ENCODE results near the gene HMGA1.
"Not testable (repeated sequence)": the region's sequence is repeated elsewhere in the genome, so short reads cannot be mapped to it uniquely, and the experiment has no call there.

HMGA1 gene

GRCh38 chr6:34242252-34243130 is 5.8 kb downstream of the HMGA1 start:
- H3K36me3 ChIP-seq (ENCODE audit: control insufficient read depth in 2 of 2, insufficient read depth in 2 of 2, low read length in 2 of 2) = no peaks in the 10 kb centered on the region
- H3K27ac ChIP-seq (ENCODE audit: low read length) = no peak overlapping the region

GRCh38 chr6:34243131-34243771 is 6.6 kb downstream of the HMGA1 start:
- Histone ChIP-seq H3K4me3 (ENCODE audit: low read length in 2 of 2) (no peak overlapping the region), H3K9me3 (ENCODE audit: control insufficient read depth in 2 of 2, low read length in 2 of 2) (no peaks in the 10 kb centered on the region), H3K4me1 (ENCODE audit: control insufficient read depth, insufficient read depth, low read length) (peaks cover 29% of the 10 kb centered on the region), H3K9ac (ENCODE audit: low read length in 2 of 2) (no peak overlapping the region), H3K36me3 (ENCODE audit: control insufficient read depth in 2 of 2, insufficient read depth in 2 of 2, low read length in 2 of 2) (no peaks in the 10 kb centered on the region), H3K27ac (ENCODE audit: low read length) (no peak overlapping the region), H3K27me3 (ENCODE audit: control insufficient read depth in 1 of 2, insufficient read depth in 2 of 2, low read length in 2 of 2) (no peaks in the 10 kb centered on the region)

More at GRCh38 chr6:34242252-34243130, 5.8 kb downstream of the HMGA1 start:
- Histone ChIP-seq H3K4me3 (ENCODE audit: low read length in 2 of 2) (no peak overlapping the region), H3K9me3 (ENCODE audit: control insufficient read depth in 2 of 2, low read length in 2 of 2) (no peaks in the 10 kb centered on the region), H3K27me3 (ENCODE audit: control insufficient read depth in 1 of 2, insufficient read depth in 2 of 2, low read length in 2 of 2) (no peaks in the 10 kb centered on the region), H3K4me1 (ENCODE audit: control insufficient read depth, insufficient read depth, low read length) (peaks cover 28% of the 10 kb centered on the region), H3K9ac (ENCODE audit: low read length in 2 of 2) (no peak overlapping the region)

- Histone ChIP-seq H3K9me3 (ENCODE audit: control insufficient read depth in 2 of 2, low read length in 2 of 2) (no peaks in the 10 kb centered on the region), H3K36me3 (ENCODE audit: control insufficient read depth in 2 of 2, insufficient read depth in 2 of 2, low read length in 2 of 2) (no peaks in the 10 kb centered on the region), H3K27me3 (ENCODE audit: control insufficient read depth in 1 of 2, insufficient read depth in 2 of 2, low read length in 2 of 2) (no peaks in the 10 kb centered on the region), H3K9ac (ENCODE audit: low read length in 2 of 2) (peak overlapping the region in 1 of 2 donors; percentile 4), H3K4me1 (ENCODE audit: control insufficient read depth, insufficient read depth, low read length) (peaks cover 28% of the 10 kb centered on the region), H3K27ac (ENCODE audit: low read length) (no peak overlapping the region), H3K4me3 (ENCODE audit: low read length in 2 of 2) (peak overlapping the region in 1 of 2 donors; percentile 15)
Observed at GRCh38 chr6:34243901-34244884, 7.5 kb downstream of the HMGA1 start.

- not testable (repeated sequence) for H3K36me3 ChIP-seq (ENCODE audit: control insufficient read depth in 2 of 2, insufficient read depth in 2 of 2, low read length in 2 of 2); H3K27me3 ChIP-seq (ENCODE audit: control insufficient read depth in 1 of 2, insufficient read depth in 2 of 2, low read length in 2 of 2); H3K9ac ChIP-seq (ENCODE audit: low read length in 2 of 2); H3K27ac ChIP-seq (ENCODE audit: low read length); H3K4me3 ChIP-seq (ENCODE audit: low read length in 2 of 2); H3K9me3 ChIP-seq (ENCODE audit: control insufficient read depth in 2 of 2, low read length in 2 of 2)
- peaks cover 35% of the 10 kb centered on the region for H3K4me1 ChIP-seq (ENCODE audit: control insufficient read depth, insufficient read depth, low read length)
Observed at GRCh38 chr6:34245032-34245760, 8.5 kb downstream of the HMGA1 start.

GRCh38 chr6:34245761-34246140 is 9.1 kb downstream of the HMGA1 start:
- not testable (repeated sequence) for H3K27ac ChIP-seq (ENCODE audit: low read length); H3K36me3 ChIP-seq (ENCODE audit: control insufficient read depth in 2 of 2, insufficient read depth in 2 of 2, low read length in 2 of 2)

GRCh38 chr6:34246249-34246562 is 9.5 kb downstream of the HMGA1 start:
- H3K9ac ChIP-seq (ENCODE audit: low read length in 2 of 2) = no peak overlapping the region
- H3K4me3 ChIP-seq (ENCODE audit: low read length in 2 of 2) = no peak overlapping the region
- H3K4me1 ChIP-seq (ENCODE audit: control insufficient read depth, insufficient read depth, low read length) = peaks cover 35% of the 10 kb centered on the region
- no peaks in the 10 kb centered on the region for H3K36me3 ChIP-seq (ENCODE audit: control insufficient read depth in 2 of 2, insufficient read depth in 2 of 2, low read length in 2 of 2)
- no peak overlapping the region for H3K27ac ChIP-seq (ENCODE audit: low read length)
- H3K9me3 ChIP-seq (ENCODE audit: control insufficient read depth in 2 of 2, low read length in 2 of 2) = no peaks in the 10 kb centered on the region
- no peaks in the 10 kb centered on the region for H3K27me3 ChIP-seq (ENCODE audit: control insufficient read depth in 1 of 2, insufficient read depth in 2 of 2, low read length in 2 of 2)

More at GRCh38 chr6:34245761-34246140, 9.1 kb downstream of the HMGA1 start:
- not testable (repeated sequence) for H3K4me3 ChIP-seq (ENCODE audit: low read length in 2 of 2); H3K9me3 ChIP-seq (ENCODE audit: control insufficient read depth in 2 of 2, low read length in 2 of 2); H3K9ac ChIP-seq (ENCODE audit: low read length in 2 of 2); H3K27me3 ChIP-seq (ENCODE audit: control insufficient read depth in 1 of 2, insufficient read depth in 2 of 2, low read length in 2 of 2)
- peaks cover 35% of the 10 kb centered on the region for H3K4me1 ChIP-seq (ENCODE audit: control insufficient read depth, insufficient read depth, low read length)

- Histone ChIP-seq H3K36me3 (ENCODE audit: control insufficient read depth in 2 of 2, insufficient read depth in 2 of 2, low read length in 2 of 2) (no peaks in the 10 kb centered on the region), H3K9ac (ENCODE audit: low read length in 2 of 2) (no peak overlapping the region), H3K27ac (ENCODE audit: low read length) (no peak overlapping the region), H3K4me1 (ENCODE audit: control insufficient read depth, insufficient read depth, low read length) (peaks cover 35% of the 10 kb centered on the region), H3K4me3 (ENCODE audit: low read length in 2 of 2) (no peak overlapping the region), H3K9me3 (ENCODE audit: control insufficient read depth in 2 of 2, low read length in 2 of 2) (no peaks in the 10 kb centered on the region), H3K27me3 (ENCODE audit: control insufficient read depth in 1 of 2, insufficient read depth in 2 of 2, low read length in 2 of 2) (no peaks in the 10 kb centered on the region)
Observed at GRCh38 chr6:34246563-34247391, 10.1 kb downstream of the HMGA1 start.

- no peaks in the 10 kb centered on the region for H3K9me3 ChIP-seq (ENCODE audit: control insufficient read depth in 2 of 2, low read length in 2 of 2)
- H3K36me3 ChIP-seq (ENCODE audit: control insufficient read depth in 2 of 2, insufficient read depth in 2 of 2, low read length in 2 of 2) = no peaks in the 10 kb centered on the region
- H3K9ac ChIP-seq (ENCODE audit: low read length in 2 of 2) = peak overlapping the region in 1 of 2 donors; percentile 75
- H3K4me1 ChIP-seq (ENCODE audit: control insufficient read depth, insufficient read depth, low read length) = peaks cover 35% of the 10 kb centered on the region
- peak overlapping the region; percentile 58 for H3K27ac ChIP-seq (ENCODE audit: low read length)
- H3K27me3 ChIP-seq (ENCODE audit: control insufficient read depth in 1 of 2, insufficient read depth in 2 of 2, low read length in 2 of 2) = no peaks in the 10 kb centered on the region
- peak overlapping the region in 1 of 2 donors; percentile 94 for H3K4me3 ChIP-seq (ENCODE audit: low read length in 2 of 2)
Observed at GRCh38 chr6:34247481-34248197, 11.0 kb downstream of the HMGA1 start.

GRCh38 chr6:34248198-34248726 is 11.6 kb downstream of the HMGA1 start:
- Histone ChIP-seq H3K27me3 (ENCODE audit: control insufficient read depth in 1 of 2, insufficient read depth in 2 of 2, low read length in 2 of 2) (no peaks in the 10 kb centered on the region), H3K4me3 (ENCODE audit: low read length in 2 of 2) (peak overlapping the region; percentile 92 to 94), H3K27ac (ENCODE audit: low read length) (peak overlapping the region; percentile 58), H3K36me3 (ENCODE audit: control insufficient read depth in 2 of 2, insufficient read depth in 2 of 2, low read length in 2 of 2) (no peaks in the 10 kb centered on the region), H3K9me3 (ENCODE audit: control insufficient read depth in 2 of 2, low read length in 2 of 2) (no peaks in the 10 kb centered on the region), H3K9ac (ENCODE audit: low read length in 2 of 2) (peak overlapping the region; percentile 75 to 81), H3K4me1 (ENCODE audit: control insufficient read depth, insufficient read depth, low read length) (peaks cover 35% of the 10 kb centered on the region)

All from stomach smooth muscle (tissue), 2 donors.